ENCODE data around the gene RPTOR. TPM values are rescaled to one million over a fixed set of nuclear protein-coding genes. Genes with fewer than 3 reads are reported as not detected.
"Not testable (repeated sequence)": the region's sequence is repeated elsewhere in the genome, so short reads cannot be mapped to it uniquely, and the experiment has no call there.

RPTOR gene
- total RNA-seq, 1 donor from 2014 or later = 19.0 TPM

GRCh38 chr17:80694992-80695912 is 150.6 kb downstream of the RPTOR start:
- no peak for DNase-seq
- intact Hi-C loops (cut with DNase I) = no loop called here
- ATAC-seq (ENCODE audit: poor library complexity) = no peak

DNA sequence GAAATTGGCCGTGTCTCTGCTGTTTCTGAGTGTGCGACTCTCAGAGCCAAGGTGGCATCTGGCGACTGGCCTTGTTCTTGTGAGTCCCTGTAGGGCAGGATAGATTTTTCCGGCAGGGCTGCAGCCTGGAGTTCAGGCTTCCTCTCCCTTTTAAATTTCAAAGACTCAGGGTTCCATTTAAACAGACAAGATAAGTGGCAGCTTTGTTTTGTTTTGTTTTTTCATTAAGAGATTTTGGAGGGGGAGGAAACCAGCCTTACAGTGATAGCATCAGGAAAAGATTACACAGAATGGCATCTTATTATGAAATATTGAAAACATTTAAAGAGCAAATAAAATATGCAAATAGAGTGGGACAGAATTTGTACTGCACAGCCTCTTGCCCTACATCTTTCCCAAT is 151.3 kb downstream of the RPTOR start:
- no peak for DNase-seq
- intact Hi-C loops (cut with DNase I) = no loop called here
- ATAC-seq (ENCODE audit: poor library complexity) = no peak

DNA sequence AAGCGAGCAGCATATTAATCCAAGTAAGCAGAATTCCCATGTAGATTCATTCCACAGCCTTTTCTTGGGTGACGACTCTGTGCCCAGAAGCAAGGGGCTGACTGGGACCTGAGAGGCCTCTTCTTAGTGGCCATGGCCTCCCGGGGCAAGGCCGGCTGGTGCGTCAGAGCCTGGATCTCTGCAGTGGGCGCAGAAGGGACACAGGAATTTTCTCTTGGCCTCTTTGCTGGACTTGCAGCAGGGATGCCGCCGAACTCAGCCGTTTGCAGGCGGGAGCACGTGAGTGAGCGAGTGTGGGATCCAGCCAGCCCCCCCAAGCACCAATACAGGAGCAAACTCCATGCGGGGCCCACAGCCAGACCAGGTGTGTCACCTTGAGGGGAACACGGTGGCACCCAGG is 151.8 kb downstream of the RPTOR start:
- no peak for ATAC-seq (ENCODE audit: poor library complexity)
- intact Hi-C loops (cut with DNase I) = no loop called here
- no peak for DNase-seq

DNA sequence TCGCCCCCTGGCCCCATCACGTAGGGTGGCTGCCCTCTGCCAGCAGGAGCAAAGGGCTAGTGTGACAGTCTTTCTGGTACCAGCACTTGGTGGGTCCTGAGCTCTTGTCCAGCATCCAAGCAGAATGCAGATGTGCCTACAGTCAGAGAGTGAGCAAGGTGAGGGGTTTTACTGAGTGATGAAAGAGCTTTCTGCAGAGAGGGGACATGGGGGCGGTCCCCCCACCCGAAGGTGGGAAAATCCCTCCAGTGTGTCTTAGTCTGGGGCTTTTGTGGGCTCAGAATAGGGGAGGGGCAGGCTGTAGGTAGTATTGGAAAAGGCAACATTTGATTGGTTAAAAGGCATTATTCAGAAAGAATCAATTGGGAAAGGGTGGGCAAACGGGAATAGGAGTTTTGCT is 152.3 kb downstream of the RPTOR start:
- intact Hi-C loops (cut with DNase I) = no loop called here
- ATAC-seq (ENCODE audit: poor library complexity) = no peak
- DNase-seq = no peak

DNA sequence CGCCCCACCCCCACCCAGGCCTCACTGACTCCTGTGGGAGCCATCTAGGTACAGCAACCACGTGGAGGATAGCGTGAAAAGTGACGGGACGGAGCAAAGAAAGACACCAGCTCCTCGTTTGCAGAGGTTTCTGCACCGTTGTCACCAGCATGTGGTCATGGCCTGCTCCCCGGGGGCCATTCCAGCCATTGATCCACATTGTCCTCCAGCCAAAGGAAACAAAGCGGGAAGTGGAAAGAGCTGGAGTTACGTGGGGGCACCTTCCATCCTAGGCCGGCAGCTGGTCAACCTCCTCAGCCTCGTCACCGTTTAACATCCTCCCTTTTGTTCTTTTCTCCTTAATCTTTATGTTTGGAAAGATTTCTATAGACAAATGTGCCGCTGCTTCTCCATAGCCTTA is 153.7 kb downstream of the RPTOR start:
- intact Hi-C loops (cut with DNase I) = no loop called here
- ATAC-seq (ENCODE audit: poor library complexity) = no peak
- DNase-seq = no peak

DNA sequence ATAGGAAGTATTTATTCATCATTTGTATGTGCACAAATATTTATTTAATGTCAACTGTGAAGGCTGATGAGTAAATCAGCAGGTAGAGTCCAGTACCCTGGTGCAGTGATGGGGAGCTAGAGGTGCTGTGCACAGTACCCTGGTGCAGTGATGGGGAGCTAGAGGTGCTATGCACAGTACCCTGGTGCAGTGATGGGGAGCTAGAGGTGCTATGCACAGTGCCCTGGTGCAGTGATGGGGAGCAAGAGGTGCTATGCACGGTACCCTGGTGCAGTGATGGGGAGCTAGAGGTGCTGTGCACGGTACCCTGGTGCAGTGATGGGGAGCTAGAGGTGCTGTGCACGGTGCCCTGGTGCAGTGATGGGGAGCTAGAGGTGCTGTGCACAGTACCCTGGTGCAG is 154.6 kb downstream of the RPTOR start:
- intact Hi-C loops (cut with DNase I); ATAC-seq (ENCODE audit: poor library complexity); DNase-seq: not testable (repeated sequence)

DNA sequence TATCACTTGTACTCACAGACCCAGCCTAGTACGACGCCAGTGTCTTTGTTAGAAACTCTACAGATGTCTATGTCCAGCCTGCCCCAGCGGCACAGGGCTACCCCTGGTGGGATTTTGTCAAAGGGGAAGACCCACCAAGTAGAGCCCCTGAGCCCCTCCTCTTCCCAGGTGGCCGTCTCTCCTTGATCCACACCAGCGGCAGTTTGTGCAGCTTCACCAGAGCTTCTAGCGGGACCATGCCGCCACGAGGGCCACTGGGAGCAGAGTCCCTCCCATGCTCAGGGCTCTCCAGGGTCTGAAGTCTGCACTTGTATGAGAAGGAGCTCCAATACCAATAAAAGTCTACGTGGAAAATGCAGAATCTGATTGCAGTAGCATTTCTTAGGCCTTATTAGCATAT is 157.1 kb downstream of the RPTOR start:
- intact Hi-C loops (cut with DNase I) = no loop called here
- ATAC-seq (ENCODE audit: poor library complexity) (no peak), DNase-seq (no peak)

GRCh38 chr17:80702315-80703141 is 157.9 kb downstream of the RPTOR start:
- intact Hi-C loops (cut with DNase I) = no loop called here

GRCh38 chr17:80703142-80703478 is 158.5 kb downstream of the RPTOR start:
- ATAC-seq (ENCODE audit: poor library complexity) = no peak
- no peak for DNase-seq
- intact Hi-C loops (cut with DNase I) = no loop called here

More at GRCh38 chr17:80702315-80703141, 157.9 kb downstream of the RPTOR start:
- DNase-seq = no peak
- ATAC-seq (ENCODE audit: poor library complexity) = no peak

DNA sequence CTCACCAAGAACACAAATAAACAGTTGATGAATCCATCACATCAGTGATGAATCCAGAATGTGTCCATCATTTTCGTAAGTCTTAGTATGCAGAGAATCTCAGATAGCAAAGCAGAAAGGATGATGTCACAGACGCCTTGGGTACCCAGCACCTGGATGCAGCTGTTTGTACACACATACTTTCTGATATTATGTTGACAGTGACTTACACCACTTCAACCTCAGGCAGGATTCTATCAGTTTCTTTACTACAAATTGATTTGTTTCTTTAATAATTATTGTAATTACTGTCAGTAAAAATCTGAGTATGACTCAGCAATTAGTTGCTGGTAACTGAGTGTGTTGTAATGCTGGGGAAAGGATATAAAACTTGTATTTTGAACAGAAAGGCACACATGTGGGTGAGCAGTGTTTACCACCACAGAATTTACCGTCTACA is 159.8 kb downstream of the RPTOR start:
- no peak for DNase-seq

DNA sequence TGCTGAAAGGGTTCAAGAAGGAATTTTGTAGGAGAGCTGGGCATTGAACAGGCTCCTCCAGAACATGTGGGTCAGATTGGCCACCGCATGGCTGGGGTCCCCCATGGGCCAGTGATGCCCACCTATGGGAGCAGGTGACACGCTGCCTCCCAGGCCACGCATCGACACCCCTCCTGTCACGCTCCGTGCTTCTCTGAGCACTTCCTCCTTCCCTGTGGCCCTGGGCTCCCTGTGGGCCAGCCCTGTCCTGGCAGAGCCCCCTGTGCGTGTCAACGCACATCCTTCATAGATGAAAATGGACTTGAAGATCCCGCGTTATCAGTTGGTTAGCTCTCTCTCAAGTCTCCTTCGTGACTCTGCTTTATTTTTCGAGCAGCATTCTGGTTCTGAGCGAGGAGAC is 160.3 kb downstream of the RPTOR start:
- intact Hi-C loops (cut with DNase I) = no loop called here
- ATAC-seq (ENCODE audit: poor library complexity) = no peak

More for the DNA sequence above, 159.8 kb downstream of the RPTOR start:
- ATAC-seq (ENCODE audit: poor library complexity) = no peak
- intact Hi-C loops (cut with DNase I) = no loop called here

DNA sequence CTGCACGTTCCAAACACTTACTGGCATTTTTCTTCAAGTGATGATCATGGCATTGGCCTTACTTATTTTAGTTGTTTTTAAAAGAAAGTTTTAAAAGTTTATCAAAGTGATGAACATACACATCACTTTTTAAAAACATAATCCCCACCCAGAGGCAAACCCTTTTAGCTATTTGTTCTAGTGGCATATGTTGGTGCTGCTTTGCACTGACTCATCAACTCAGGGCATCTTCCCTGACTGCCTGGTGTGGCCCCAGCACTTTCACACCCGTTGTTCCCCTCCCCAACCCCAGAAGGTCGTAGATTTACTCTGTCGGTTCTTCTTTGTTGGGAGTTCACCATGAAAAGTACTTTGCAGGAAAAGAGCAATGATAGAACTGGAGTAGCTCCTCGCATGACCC is 161.3 kb downstream of the RPTOR start:
- ATAC-seq (ENCODE audit: poor library complexity) (no peak), DNase-seq (no peak)
- intact Hi-C loops (cut with DNase I) = no loop called here

More for the DNA sequence above, 160.3 kb downstream of the RPTOR start:
- DNase-seq = no peak

- DNase-seq (no peak), ATAC-seq (ENCODE audit: poor library complexity) (no peak)
- intact Hi-C loops (cut with DNase I) = no loop called here
Observed at GRCh38 chr17:80706463-80706867, 161.8 kb downstream of the RPTOR start.

DNA sequence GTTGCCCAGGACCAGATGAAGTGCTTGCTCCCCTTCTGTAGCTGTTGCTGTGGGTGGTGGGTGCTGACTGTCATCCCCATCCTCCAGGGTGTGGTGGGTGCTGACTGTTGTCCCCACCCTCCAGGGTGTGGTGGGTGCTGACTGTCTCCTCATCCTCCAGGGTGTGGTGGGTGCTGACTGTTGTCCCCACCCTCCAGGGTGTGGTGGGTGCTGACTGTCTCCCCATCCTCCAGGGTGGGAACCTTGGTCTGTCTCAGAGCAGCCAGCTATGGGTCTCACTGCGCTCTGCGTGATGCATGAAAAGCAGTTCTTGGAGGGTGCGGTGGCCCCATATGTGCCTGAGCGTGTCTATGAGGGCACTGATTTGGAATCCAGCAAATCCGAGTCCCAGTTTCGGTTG is 163.8 kb downstream of the RPTOR start:
- no peak for ATAC-seq (ENCODE audit: poor library complexity)
- intact Hi-C loops (cut with DNase I) = no loop called here
- no peak for DNase-seq

DNA sequence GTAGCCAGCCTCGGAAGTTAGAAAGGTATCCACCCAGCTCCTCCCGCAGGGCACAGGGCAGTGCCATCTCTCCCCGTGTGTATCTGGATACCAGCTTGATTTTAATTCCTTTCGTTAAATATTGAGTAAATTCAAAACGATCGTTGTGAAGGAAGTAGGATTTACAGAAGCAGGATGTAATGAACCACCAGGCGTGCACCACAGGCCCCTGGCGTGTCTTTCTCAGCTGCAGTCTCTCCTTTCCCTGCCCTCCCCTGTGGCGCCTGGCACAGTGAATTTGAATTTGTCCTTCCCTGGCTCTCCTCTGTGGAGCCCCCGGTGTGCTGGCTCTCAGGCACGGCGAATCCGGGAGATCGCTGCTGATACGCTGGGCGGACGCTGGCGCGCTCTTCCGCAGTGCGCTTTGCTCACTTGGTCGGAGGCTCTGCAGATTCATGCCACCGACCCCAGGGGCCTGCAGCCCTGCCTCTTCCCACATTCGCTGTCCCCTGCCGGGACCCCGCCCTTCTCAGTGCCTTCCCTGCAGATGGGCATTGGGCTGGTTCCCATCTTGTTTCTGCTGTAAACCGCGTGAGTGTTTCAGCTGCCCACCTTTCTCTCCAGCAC is 164.6 kb downstream of the RPTOR start:
- intact Hi-C loops (cut with DNase I) = no loop called here
- no peak for ATAC-seq (ENCODE audit: poor library complexity)

DNA sequence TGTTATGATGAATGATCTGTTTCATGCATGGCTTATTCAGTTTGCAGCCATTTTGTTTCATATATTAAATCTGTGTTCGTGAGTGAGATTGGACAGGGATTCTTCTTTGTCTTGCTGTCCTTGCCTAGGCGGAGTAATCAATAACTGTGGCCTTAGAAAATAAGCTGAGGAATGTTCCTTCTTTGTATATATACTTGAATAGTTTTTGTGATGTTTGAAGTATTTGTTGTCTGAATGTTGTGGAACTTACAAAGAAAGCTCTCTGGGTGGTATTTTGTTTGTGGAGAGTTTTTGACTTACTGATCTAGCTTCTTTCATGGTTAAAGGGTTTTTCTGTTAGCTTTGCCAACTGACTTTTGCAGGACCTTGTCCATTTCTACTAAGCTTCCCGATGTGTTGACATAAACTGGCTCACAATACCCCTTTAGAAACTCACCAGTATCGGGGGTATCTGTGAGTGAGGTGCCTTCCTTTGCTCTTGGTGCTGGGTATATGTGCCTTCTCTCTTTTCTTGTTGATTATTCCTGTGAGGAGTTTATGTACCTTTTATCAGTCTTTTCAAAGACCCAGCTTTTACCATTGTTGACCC is 166.2 kb downstream of the RPTOR start:
- ATAC-seq (ENCODE audit: poor library complexity) (no peak), DNase-seq (no peak)
- intact Hi-C loops (cut with DNase I) = no loop called here

More for the DNA sequence above, 164.6 kb downstream of the RPTOR start:
- DNase-seq = no peak

GRCh38 chr17:80712089-80712488 is 167.5 kb downstream of the RPTOR start:
- intact Hi-C loops (cut with DNase I) = no loop called here
- ATAC-seq (ENCODE audit: poor library complexity) (no peak), DNase-seq (no peak)

GRCh38 chr17:80712606-80713005 is 168.0 kb downstream of the RPTOR start:
- intact Hi-C loops (cut with DNase I) = no loop called here
- ATAC-seq (ENCODE audit: poor library complexity) (no peak), DNase-seq (no peak)

All from Right ventricle myocardium superior (tissue), 1 donor.